NCI-H2196 (cell line): ENCODE data around the gene ABHD6.
A peak's percentile ranks its signal among the peaks of the same experiment; 100 is the strongest.
"Not testable (repeated sequence)": the region's sequence is repeated elsewhere in the genome, so short reads cannot be mapped to it uniquely, and the experiment has no call there.

Experiments
- DNase-seq: peaks from one replicate; lab custom pipeline; 2025; ENCODE audit not compliant: unreplicated experiment; lab: John Stamatoyannopoulos, UW

The ABHD6 gene

DNA sequence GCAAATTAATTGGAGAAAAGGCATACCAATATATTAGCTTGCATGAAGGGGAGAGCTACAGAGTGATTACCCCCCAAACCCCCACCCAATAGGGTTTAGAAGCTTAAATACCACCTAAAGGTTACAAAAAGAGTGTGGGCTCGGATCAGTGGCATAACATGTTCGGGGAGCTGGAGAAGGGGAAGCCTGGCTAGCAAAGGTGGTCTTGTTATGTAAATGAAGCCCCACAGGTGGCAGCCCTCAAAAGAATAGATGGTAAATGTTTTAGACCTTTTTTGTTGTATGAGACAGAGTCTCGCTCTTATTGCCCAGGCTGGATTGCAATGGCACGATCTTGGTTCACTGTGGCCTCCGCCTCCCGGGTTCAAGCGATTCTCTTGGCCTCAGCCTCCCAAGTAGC lies 84.2 kb downstream of the ABHD6 start:
- DNase-seq: no peak

DNA sequence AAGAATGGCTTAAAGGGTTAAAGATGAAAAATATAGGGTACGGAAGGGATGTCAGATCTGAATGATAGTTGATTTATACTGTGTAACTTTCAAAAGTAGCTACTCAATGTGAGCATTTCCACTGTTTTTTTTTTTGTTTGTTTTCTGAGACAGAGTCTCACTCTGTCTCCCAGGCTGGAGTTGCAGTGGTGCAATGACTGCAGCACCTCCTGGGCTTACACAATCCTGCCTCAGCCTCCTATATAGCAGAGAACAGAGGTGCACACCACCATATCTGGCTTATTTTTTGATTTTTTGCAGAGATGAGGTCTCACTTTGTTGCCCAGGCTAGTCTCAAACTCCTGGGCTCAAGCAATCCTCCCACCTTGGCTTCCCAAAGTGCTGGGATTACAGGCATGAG lies 85.2 kb downstream of the ABHD6 start:
- no peak for DNase-seq

DNA sequence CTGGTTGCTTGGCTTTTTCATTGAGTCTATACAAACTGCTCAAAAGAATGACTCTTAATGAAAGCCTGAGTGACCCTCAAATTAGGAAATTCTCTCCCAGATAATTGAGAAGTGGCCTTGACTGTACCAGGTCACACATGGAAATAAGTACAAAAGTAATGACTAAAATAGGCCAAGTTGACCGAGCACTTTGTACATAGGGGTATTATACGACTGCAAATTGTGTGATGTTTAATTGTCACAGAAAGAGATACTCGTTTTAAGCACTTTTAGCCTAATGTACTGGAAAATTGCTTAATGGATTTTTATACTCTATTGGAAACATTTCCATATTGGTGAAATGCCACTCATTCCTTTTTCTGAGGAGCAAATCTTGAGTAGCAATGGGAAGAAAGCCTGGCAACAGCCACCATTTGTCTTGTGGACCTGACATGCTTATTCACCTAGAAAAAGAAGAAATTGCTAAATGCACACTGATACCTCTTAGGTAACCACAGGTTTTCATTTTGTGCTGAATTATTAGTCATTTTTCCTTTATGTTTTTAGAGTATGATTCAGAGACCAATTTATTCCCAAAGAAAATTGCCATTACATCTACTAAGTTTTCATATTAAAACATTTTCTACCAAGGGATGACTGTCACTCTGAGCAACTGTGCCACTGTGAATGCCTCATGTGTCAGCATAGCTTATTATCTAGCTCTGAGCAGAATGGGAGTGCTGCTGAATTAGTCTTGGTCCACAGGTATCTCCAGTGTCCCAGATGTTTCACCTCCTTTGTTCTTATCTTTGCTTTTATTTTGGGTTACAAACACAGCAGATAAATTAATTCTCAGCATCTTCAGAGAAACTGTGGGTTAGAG lies 86.2 kb downstream of the ABHD6 start:
- no peak for DNase-seq

GRCh38 chr3:58324391-58325390 lies 87.1 kb downstream of the ABHD6 start:
- DNase-seq: no peak

DNA sequence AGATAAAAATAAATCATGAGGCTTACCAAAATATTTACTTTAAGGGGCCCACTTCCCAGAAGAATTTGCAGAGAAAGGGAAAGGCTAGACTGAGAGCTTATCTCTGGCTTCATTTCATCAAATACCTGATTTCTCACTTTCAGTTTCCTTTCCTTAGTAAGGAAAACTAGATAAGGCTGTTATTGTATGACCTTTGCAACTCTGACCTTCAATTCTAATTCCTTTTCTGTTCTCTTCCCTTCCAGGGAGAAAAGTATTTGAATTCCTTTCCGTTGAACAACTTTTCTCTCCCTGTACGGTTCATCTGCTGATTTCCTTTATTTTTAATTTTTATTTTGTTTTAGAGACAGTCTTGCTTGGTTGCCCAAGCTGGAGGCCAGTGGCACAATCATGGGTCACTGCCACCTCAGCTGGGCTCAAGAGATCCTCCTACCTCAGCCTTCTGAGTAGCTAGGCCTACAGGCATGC lies 88.0 kb downstream of the ABHD6 start:
- DNase-seq: no peak

- no peak for DNase-seq
Measured at GRCh38 chr3:58326267-58326900, 88.8 kb downstream of the ABHD6 start.

DNA sequence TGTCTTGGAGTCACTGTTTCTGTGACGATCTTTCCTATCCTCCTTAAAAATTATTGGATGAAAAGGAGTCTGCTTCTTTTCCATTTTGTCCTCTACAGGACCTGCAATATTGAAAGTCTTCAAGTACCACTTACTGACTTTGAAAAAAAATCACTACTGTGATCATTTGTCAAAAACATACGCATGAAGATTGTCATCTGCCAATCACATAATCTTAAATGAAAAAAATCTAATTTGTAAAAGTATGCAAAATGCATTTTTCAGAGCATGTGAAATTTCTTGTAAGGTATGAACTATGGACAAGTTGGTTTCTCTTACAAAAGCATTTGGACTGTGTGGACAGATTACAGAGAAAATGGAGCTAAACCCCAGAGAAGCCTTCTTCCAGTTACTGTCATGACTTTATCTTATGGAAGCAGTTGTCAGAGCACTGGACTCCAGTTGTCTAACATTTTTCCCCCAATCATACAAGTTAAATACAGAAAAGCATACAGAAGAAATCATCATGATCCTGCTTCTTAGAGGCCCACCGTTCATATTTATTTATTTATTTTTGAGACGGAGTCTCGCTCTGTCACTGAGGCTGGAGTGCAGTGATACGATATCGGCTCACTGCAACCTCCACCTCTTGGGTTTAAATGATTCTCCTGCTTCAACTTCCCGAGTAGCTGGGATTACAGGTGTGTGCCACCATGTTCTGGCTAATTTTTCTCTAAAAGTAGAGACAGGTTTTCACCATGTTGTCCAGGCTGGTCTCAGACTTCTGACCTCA lies 91.7 kb downstream of the ABHD6 start:
- DNase-seq: no peak

GRCh38 chr3:58329922-58330413 lies 92.4 kb downstream of the ABHD6 start:
- no peak for DNase-seq

GRCh38 chr3:58331593-58332152 lies 94.1 kb downstream of the ABHD6 start:
- DNase-seq: no peak

DNA sequence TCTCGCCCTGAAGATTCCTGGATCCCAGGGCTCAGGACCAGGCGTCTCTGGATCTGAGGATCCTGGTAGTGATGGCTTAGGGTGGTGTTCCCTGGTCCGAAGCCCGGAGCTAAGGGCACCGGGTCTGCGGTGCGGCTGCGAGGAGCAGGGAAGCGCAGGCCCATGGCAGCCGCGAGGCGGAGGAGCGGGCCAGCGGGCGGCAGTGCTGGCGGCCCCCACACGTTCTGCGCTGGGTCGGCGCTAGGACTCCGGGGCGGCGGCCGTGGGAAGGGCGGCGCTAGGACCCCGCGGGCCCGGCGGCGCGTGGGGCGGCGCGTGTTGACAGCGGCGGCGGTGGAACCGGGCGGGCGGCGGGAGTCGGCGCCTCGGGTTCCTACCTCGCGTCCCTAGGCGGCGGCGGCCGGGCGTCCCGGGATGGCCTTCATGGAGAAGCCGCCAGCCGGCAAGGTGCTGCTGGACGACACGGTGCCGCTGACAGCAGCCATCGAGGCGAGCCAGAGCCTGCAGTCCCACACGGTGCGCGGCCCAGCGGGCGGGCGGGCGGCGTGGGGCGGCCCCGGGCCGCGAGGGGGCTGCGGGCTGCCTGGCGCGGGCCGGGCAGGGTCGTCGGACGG lies 95.1 kb downstream of the ABHD6 start, which contains the start of gene PXK:
Gene PXK (plus strand): TSS at position 318 of the 614 bp plus-strand sequence. CDS start 97 bp downstream, at position 415.
- peak; percentile 39 for DNase-seq

DNA sequence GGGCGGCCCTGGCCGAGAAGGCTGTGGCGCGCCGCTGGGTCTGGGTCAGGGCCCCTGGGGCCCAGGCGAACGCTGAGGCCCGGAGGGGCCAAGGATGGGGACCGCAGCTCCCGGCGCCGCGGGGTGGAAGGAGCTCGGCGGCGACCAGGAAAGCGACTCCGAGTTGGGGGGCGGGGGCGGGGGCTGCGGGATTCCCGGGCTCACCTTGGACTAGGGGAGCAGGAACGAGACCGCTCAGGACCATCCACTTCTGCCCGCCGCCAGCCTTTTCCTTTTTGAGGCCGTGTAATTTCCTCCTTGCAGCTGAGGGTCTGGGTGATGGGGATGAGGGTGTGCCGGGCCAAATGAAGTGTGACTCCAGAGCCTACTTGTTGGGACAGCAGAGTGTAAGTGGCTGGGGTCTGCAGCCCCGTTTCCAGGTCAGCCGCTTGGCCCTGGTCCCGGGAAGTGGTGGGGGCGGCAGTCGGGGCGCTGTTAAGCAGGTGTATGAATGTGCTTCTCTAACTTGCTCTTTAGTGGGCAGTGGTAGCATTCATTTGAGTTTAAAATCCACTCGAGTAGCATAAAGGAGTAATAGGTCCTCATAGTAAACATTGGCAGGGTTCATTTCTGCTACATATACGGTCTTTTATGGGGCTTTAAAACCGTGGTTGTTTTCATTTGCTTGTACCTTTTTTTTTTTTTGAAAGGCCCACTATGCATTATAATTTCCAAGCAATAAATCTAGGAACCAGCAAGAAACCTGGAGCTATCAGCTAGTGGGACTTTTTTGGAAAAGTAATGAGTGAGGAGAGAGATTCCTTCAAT lies 95.8 kb downstream of the ABHD6 start:
- no peak for DNase-seq

GRCh38 chr3:58334013-58334321 lies 96.4 kb downstream of the ABHD6 start:
- DNase-seq: no peak

GRCh38 chr3:58334506-58334884 lies 96.9 kb downstream of the ABHD6 start:
- DNase-seq: no peak

DNA sequence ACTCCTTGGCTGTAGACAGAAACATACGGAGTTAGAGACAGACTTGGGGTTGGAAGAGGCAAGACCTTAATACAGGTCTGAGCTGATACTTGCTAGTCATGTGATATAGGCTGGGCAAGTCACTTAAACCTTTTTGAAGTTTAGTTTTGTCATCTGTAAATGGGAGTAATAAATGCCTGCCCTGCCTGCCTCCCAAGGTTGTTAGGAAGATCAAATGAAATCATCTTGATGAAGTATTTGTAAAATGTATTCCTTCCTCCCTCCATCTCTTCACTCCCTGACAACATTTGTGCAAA lies 98.0 kb downstream of the ABHD6 start:
- DNase-seq: no peak

- no peak for DNase-seq
Measured at GRCh38 chr3:58336135-58336882, 98.7 kb downstream of the ABHD6 start.

DNA sequence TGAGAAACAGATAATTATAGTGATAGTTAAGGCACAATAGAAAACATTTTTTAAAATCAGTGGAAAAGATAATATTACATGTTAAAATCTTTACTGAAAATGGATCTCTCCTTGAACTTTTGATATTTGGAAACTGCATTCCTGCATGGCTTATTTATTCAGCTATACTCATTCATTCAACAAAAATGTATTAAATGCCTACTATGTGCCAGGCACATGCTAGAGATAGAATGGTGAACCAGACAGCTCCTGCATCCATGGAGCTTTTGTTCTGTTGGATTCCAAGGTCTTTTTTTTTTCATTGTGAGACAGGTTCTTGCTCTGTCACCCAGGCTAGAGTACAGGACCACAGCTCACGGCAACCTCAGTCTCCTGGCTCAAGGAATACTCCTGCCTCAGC lies 99.6 kb downstream of the ABHD6 start:
- DNase-seq: no peak

GRCh38 chr3:58339146-58339545 lies 101.6 kb downstream of the ABHD6 start:
- DNase-seq: not testable (repeated sequence)

GRCh38 chr3:58340594-58341244 lies 103.1 kb downstream of the ABHD6 start:
- no peak for DNase-seq
